ENCODE data around the gene SORBS1.

Gene SORBS1

GRCh38 chr10:95524358-95525032, 36.7 kb downstream of the SORBS1 start:
- no peaks in the 10 kb centered on the region for H3K36me3 Mint-ChIP-seq (ENCODE audit: low read depth)
- no peak overlapping the region for H3K27ac Mint-ChIP-seq
- no peak for DNase-seq
- peaks cover 5% of the 10 kb centered on the region for H3K4me1 Mint-ChIP-seq (ENCODE audit: low read depth)
- no peak overlapping the region for H3K4me3 Mint-ChIP-seq
- no peaks in the 10 kb centered on the region for H3K9me3 Mint-ChIP-seq
- peaks cover 6% of the 10 kb centered on the region for H3K27me3 Mint-ChIP-seq

- no peaks in the 10 kb centered on the region for H3K36me3 Mint-ChIP-seq (ENCODE audit: low read depth)
- DNase-seq = no peak
- no peaks in the 10 kb centered on the region for H3K4me1 Mint-ChIP-seq (ENCODE audit: low read depth)
- no peak overlapping the region for H3K27ac Mint-ChIP-seq
- H3K4me3 Mint-ChIP-seq = no peak overlapping the region
- H3K27me3 Mint-ChIP-seq = no peaks in the 10 kb centered on the region
- no peaks in the 10 kb centered on the region for H3K9me3 Mint-ChIP-seq
Measured at GRCh38 chr10:95522117-95522516, 39.1 kb downstream of the SORBS1 start.

GRCh38 chr10:95520617-95521016, 40.6 kb downstream of the SORBS1 start:
- no peak for DNase-seq
- H3K27me3 Mint-ChIP-seq = no peaks in the 10 kb centered on the region
- no peaks in the 10 kb centered on the region for H3K9me3 Mint-ChIP-seq
- H3K4me3 Mint-ChIP-seq = no peak overlapping the region
- no peaks in the 10 kb centered on the region for H3K36me3 Mint-ChIP-seq (ENCODE audit: low read depth)
- H3K4me1 Mint-ChIP-seq (ENCODE audit: low read depth) = no peaks in the 10 kb centered on the region
- H3K27ac Mint-ChIP-seq = no peak overlapping the region

GRCh38 chr10:95518455-95519452, 42.4 kb downstream of the SORBS1 start:
- H3K36me3 Mint-ChIP-seq (ENCODE audit: low read depth) = no peaks in the 10 kb centered on the region

GRCh38 chr10:95517536-95518454, 43.4 kb downstream of the SORBS1 start:
- DNase-seq = no peak
- Mint-ChIP-seq H3K4me3 (no peak overlapping the region), H3K9me3 (no peaks in the 10 kb centered on the region), H3K4me1 (ENCODE audit: low read depth) (peaks cover 12% of the 10 kb centered on the region), H3K27ac (no peak overlapping the region), H3K27me3 (no peaks in the 10 kb centered on the region), H3K36me3 (ENCODE audit: low read depth) (no peaks in the 10 kb centered on the region)

More at GRCh38 chr10:95518455-95519452, 42.4 kb downstream of the SORBS1 start:
- H3K4me1 Mint-ChIP-seq (ENCODE audit: low read depth) = peaks cover 10% of the 10 kb centered on the region
- DNase-seq = no peak
- no peaks in the 10 kb centered on the region for H3K27me3 Mint-ChIP-seq
- no peaks in the 10 kb centered on the region for H3K9me3 Mint-ChIP-seq
- H3K4me3 Mint-ChIP-seq = no peak overlapping the region
- H3K27ac Mint-ChIP-seq = no peak overlapping the region

GRCh38 chr10:95516774-95517373, 44.3 kb downstream of the SORBS1 start:
- Mint-ChIP-seq H3K4me3 (no peak overlapping the region), H3K27me3 (peaks cover 5% of the 10 kb centered on the region), H3K9me3 (no peaks in the 10 kb centered on the region), H3K4me1 (ENCODE audit: low read depth) (peaks cover 12% of the 10 kb centered on the region), H3K27ac (no peak overlapping the region), H3K36me3 (ENCODE audit: low read depth) (no peaks in the 10 kb centered on the region)
- DNase-seq = no peak

- no peaks in the 10 kb centered on the region for H3K9me3 Mint-ChIP-seq
- H3K27me3 Mint-ChIP-seq = peaks cover 15% of the 10 kb centered on the region
- H3K4me1 Mint-ChIP-seq (ENCODE audit: low read depth) = peaks cover 12% of the 10 kb centered on the region
- H3K4me3 Mint-ChIP-seq = no peak overlapping the region
- no peak overlapping the region for H3K27ac Mint-ChIP-seq
- no peak for DNase-seq
- H3K36me3 Mint-ChIP-seq (ENCODE audit: low read depth) = no peaks in the 10 kb centered on the region
Measured at GRCh38 chr10:95513941-95514392, 47.2 kb downstream of the SORBS1 start.

- Mint-ChIP-seq H3K27me3 (peaks cover 15% of the 10 kb centered on the region), H3K4me1 (ENCODE audit: low read depth) (peaks cover 12% of the 10 kb centered on the region), H3K4me3 (no peak overlapping the region), H3K36me3 (ENCODE audit: low read depth) (no peaks in the 10 kb centered on the region), H3K9me3 (no peaks in the 10 kb centered on the region), H3K27ac (no peak overlapping the region)
- DNase-seq = no peak
Measured at GRCh38 chr10:95513008-95513589, 48.1 kb downstream of the SORBS1 start.

GRCh38 chr10:95511314-95511713, 49.9 kb downstream of the SORBS1 start:
- H3K27me3 Mint-ChIP-seq = peaks cover 15% of the 10 kb centered on the region

GRCh38 chr10:95509251-95509650, 51.9 kb downstream of the SORBS1 start:
- Mint-ChIP-seq H3K27ac (no peak overlapping the region), H3K9me3 (no peaks in the 10 kb centered on the region), H3K27me3 (peaks cover 15% of the 10 kb centered on the region), H3K4me1 (ENCODE audit: low read depth) (peaks cover 7% of the 10 kb centered on the region), H3K36me3 (ENCODE audit: low read depth) (no peaks in the 10 kb centered on the region), H3K4me3 (no peak overlapping the region)
- no peak for DNase-seq

More at GRCh38 chr10:95511314-95511713, 49.9 kb downstream of the SORBS1 start:
- DNase-seq = no peak
- no peaks in the 10 kb centered on the region for H3K9me3 Mint-ChIP-seq
- H3K36me3 Mint-ChIP-seq (ENCODE audit: low read depth) = no peaks in the 10 kb centered on the region
- H3K27ac Mint-ChIP-seq = no peak overlapping the region
- peaks cover 12% of the 10 kb centered on the region for H3K4me1 Mint-ChIP-seq (ENCODE audit: low read depth)
- H3K4me3 Mint-ChIP-seq = no peak overlapping the region

DNA sequence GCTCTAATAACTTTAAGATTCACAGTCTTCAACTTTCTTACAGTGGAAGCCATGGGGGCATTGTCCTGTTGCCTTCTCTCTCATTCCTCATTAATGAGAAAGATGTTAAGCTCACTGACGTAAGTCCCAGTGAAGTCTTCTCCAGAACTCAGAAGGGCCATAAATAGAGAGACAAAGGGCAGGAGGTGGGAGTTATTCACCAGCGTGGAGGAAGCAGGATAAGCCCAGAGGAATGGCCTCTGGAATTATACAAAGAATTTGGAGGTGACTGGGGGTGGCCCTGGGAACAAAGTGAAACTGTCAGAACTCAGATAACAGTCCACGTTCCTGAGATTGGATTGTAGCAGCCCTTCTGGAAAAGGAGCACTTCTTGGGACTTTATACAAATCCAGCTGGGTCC, 52.4 kb downstream of the SORBS1 start:
- Mint-ChIP-seq H3K27ac (no peak overlapping the region), H3K4me3 (no peak overlapping the region), H3K36me3 (ENCODE audit: low read depth) (no peaks in the 10 kb centered on the region), H3K27me3 (peaks cover 15% of the 10 kb centered on the region), H3K4me1 (ENCODE audit: low read depth) (peaks cover 2% of the 10 kb centered on the region), H3K9me3 (no peaks in the 10 kb centered on the region)
- no peak for DNase-seq

DNA sequence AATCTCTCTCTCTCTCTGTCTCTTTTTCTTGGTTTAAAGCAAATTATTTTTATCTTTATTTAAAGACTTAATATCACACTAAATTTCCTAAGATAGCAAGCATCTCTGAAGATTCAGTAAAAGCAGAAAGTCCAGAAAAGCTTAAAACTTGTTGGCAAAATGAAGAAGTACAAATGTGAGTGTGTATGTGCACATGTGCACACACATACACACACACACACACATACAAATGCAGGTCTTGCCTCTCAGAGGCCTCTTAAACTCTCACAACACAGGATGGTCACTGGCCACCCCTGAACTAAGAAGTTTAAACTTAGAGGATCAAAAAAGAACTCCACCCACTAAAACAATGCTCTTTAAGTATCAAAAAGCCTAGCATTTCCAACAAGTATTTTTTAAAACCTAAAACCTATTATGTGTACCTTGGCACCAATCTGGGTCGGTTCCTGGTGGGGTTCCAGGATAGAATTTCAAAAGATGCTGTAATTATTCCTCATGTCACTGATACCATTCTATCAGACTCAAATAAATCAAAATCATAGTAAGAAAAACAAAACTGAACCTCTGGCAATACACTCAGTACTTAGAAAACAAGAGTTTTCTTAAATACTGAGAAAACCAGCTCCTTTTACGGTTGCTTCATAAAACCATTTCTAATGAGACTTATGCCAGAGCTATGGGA, 55.0 kb downstream of the SORBS1 start:
- Mint-ChIP-seq H3K4me3 (no peak overlapping the region), H3K4me1 (ENCODE audit: low read depth) (no peaks in the 10 kb centered on the region), H3K36me3 (ENCODE audit: low read depth) (no peaks in the 10 kb centered on the region), H3K9me3 (no peaks in the 10 kb centered on the region), H3K27ac (no peak overlapping the region), H3K27me3 (peaks cover 5% of the 10 kb centered on the region)
- DNase-seq = no peak

GRCh38 chr10:95505641-95506040, 55.5 kb downstream of the SORBS1 start:
- no peaks in the 10 kb centered on the region for H3K4me1 Mint-ChIP-seq (ENCODE audit: low read depth)
- H3K36me3 Mint-ChIP-seq (ENCODE audit: low read depth) = no peaks in the 10 kb centered on the region
- no peaks in the 10 kb centered on the region for H3K27me3 Mint-ChIP-seq
- H3K9me3 Mint-ChIP-seq = no peaks in the 10 kb centered on the region
- no peak overlapping the region for H3K27ac Mint-ChIP-seq
- no peak overlapping the region for H3K4me3 Mint-ChIP-seq
- DNase-seq = no peak
